Measurements from ENCODE around the gene ITFG1. TPM values are rescaled to one million over a fixed set of nuclear protein-coding genes. Genes with fewer than 3 reads are reported as not detected.

Gene ITFG1
- total RNA-seq, 3 donors from 2014 or later, result 20.1 to 24.1 (median 20.9) TPM

DNA sequence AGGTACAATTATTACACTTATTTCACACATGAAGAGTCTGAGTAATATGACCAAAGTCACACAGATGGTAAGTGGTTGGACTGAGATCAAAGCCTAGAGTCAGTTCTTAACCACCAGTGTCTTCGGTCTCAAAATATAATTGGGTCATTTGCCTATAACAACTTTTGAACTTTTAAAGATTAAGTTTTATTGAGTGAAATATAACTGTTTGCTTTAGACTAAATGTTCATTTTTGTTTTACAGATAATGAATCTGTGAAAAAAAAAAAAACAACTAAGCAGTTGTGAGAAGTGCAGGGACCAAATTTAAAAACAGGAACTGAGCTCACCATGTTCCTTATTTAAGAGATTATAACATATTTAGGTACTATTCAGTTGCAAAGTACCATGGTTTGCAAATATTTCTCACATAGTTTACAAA lies 150.1 kb downstream of the ITFG1 start:
- Mint-ChIP-seq H3K9me3 (no peaks in the 10 kb centered on the region), H3K4me3 (no peak overlapping the region), H3K27me3 (ENCODE audit: low read depth) (no peaks in the 10 kb centered on the region), H3K4me1 (ENCODE audit: low read depth) (no peaks in the 10 kb centered on the region), H3K36me3 (ENCODE audit: insufficient read depth) (peaks cover 25% of the 10 kb centered on the region)
- ATAC-seq (no peak), DNase-seq (no peak)

DNA sequence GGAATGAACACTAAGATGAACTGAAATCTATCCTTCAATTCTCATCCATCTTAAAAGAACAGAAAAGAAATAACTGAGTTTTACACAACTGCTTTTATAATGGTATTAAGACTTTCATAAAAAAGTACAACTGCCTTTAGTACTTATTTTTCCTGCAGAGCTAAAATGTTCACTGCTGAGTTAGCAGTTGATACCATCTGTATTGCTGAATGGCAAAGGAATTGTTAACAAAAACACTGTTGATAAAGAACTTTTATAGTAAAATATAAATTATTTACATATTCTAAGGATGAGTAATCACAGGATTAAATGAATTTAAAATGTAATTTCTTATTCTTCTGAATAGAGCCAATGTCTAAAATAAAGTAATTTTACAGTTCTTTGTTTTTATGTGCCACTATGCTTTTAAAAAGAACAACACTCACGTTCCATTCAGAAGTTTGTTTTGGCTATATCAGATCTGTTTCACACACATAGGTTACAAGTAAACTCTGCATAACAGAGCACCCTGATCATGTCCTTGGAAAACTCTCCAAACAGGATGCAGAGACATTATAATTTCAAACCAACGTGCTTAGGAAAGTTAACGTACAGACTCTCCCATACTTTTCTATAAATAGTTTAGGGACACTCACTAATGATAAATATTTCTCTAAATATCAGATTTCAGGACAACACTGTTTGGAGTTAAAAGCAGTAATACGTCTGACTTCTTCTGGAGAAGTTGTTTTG lies 151.1 kb downstream of the ITFG1 start:
- Mint-ChIP-seq H3K4me1 (ENCODE audit: low read depth) (no peaks in the 10 kb centered on the region), H3K9me3 (no peaks in the 10 kb centered on the region), H3K4me3 (no peak overlapping the region), H3K36me3 (ENCODE audit: insufficient read depth) (peaks cover 35% of the 10 kb centered on the region), H3K27me3 (ENCODE audit: low read depth) (no peaks in the 10 kb centered on the region)
- DNase-seq, result no peak
- ATAC-seq, result no peak

DNA sequence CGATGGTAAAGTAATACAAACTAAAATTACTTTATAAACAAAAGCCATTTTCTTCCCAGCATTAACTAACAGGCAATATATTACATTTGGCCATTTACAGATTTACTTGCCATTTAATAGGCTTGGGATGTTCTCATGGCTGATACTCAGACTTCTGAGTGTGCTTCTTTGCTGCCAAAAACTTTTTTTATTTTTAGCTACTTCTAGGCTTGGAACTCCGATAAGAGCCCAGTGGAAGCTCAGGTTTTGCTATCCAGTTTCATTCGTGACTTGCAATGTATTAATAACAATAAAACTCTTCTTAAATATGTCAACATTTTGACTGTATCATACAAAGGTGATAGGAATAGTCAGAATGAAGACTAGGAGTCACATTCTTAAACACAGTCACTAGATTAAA lies 152.3 kb downstream of the ITFG1 start:
- H3K9me3 Mint-ChIP-seq, result no peaks in the 10 kb centered on the region
- peaks cover 43% of the 10 kb centered on the region for H3K36me3 Mint-ChIP-seq (ENCODE audit: insufficient read depth)

DNA sequence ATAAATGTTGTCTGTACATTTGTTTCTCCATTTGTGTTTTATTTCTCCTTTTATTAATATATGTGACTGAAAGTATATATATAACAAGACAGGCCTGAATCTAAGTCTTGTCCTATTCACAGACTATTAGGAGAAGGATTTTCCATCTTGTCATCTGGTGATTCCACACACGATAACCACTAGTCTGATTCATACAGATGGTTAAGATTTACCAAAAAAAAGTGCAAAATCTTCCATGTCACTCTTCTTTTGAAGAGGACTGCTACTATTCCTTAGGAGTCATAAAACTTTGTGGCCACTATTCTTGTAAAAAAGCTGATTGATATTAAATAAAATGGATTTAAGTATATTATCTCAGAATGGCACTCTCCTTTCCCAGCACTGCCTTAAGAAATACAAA lies 156.3 kb downstream of the ITFG1 start:
- Mint-ChIP-seq H3K36me3 (ENCODE audit: insufficient read depth) (peaks cover 44% of the 10 kb centered on the region), H3K4me1 (ENCODE audit: low read depth) (no peaks in the 10 kb centered on the region), H3K27me3 (ENCODE audit: low read depth) (no peaks in the 10 kb centered on the region), H3K4me3 (no peak overlapping the region), H3K9me3 (no peaks in the 10 kb centered on the region)
- ATAC-seq, result no peak
- DNase-seq, result no peak

More for the DNA sequence above, 152.3 kb downstream of the ITFG1 start:
- Mint-ChIP-seq H3K27me3 (ENCODE audit: low read depth) (no peaks in the 10 kb centered on the region), H3K4me3 (no peak overlapping the region), H3K4me1 (ENCODE audit: low read depth) (no peaks in the 10 kb centered on the region)
- ATAC-seq (no peak), DNase-seq (no peak)

DNA sequence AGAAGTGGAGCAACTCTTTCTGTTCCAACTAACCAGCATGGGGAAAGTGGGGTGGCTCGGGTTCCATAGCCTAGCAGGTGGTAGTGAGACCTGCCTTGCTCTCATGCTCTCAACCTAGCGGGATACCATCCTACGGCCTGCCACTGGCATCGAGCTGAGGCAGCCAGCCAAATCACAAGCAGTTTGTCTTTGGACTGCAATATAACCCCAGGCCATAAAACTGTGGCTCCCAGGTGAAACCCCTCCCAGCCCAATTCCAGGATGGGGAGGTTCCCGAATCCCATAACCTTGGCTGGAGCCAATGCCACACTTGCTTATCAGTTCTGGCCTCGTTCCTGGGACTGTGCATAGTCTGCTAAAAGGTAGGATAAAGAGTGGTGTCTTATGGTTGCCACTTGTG lies 161.3 kb downstream of the ITFG1 start:
- DNase-seq, result no peak
- Mint-ChIP-seq H3K36me3 (ENCODE audit: insufficient read depth) (peaks cover 42% of the 10 kb centered on the region), H3K27me3 (ENCODE audit: low read depth) (no peaks in the 10 kb centered on the region), H3K4me1 (ENCODE audit: low read depth) (no peaks in the 10 kb centered on the region), H3K4me3 (no peak overlapping the region), H3K9me3 (peaks cover 20% of the 10 kb centered on the region)
- no peak for ATAC-seq

DNA sequence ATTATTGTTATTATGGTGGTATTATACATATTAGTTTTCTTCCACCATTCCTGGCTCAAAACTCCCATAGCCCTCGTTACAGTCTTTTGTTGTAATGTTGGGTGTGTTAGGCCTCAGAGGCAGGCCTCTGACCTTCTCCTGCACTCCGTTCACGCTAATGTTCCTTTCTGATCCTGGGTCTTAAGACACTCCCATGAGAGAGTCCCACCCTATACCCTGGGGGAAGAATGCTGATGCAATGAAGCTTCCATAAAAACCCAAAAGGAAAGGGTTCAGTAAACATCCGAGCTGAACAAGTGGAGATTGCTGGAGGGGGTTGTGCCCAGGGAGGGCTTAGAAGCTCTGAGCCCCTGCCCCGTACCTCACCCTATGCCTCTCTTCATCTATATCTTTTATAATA lies 175.9 kb downstream of the ITFG1 start:
- Mint-ChIP-seq H3K9me3 (peaks cover 23% of the 10 kb centered on the region), H3K27me3 (ENCODE audit: low read depth) (no peaks in the 10 kb centered on the region), H3K4me1 (ENCODE audit: low read depth) (no peaks in the 10 kb centered on the region), H3K36me3 (ENCODE audit: insufficient read depth) (peaks cover 37% of the 10 kb centered on the region), H3K4me3 (no peak overlapping the region)
- ATAC-seq (no peak), DNase-seq (no peak)

DNA sequence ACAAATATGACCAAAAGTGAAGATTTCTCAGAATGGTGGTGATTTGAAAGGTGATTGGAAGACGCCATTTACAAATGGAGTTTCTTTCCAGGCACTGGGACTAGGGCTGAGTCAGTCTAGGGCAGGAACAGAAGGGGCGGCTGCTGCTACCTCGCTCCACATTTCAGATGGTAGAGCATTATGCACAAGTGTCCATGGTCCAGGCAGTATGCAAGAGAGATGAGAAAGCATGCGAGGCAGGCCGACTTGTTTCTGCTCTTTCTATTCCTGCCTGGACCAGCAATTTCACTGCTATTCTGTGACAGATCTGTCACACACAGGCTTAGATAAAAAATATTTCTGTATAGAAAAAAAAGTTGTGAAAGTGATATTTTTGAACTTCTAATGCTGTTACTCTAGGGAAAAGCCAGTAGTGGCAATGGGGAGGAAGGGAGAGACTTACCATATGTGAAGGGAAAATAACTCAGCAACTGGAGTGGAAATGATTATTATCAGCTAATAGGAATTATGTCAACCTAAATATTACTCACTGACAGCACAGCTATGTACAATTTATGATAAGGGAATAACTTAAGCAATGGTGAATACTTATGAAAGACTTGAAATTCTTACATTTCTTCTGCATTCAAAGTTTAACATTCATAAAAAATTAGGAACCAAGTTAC lies 182.4 kb downstream of the ITFG1 start:
- peaks cover 8% of the 10 kb centered on the region for H3K9me3 Mint-ChIP-seq
- DNase-seq, result no peak
- no peaks in the 10 kb centered on the region for H3K27me3 Mint-ChIP-seq (ENCODE audit: low read depth)
- peaks cover 18% of the 10 kb centered on the region for H3K36me3 Mint-ChIP-seq (ENCODE audit: insufficient read depth)
- no peak overlapping the region for H3K4me3 Mint-ChIP-seq
- H3K4me1 Mint-ChIP-seq (ENCODE audit: low read depth), result no peaks in the 10 kb centered on the region
- ATAC-seq, result no peak

DNA sequence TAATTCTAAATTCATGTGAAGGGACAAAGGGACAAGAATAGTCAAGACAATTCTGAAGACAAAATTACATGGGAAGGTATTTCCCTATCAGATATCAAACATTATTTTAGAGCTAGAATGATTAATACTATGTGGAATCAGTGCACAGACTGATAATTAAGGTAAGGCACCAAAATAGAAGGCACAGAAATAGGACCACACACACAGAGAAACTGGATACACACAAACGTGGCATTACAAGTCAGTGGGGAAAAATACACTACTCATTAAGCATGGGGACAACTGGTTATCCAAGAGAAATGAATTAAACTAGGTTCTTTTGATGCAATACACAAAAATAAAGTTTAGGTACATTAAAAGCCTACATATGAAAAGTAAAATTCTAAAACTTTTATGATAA lies 184.3 kb downstream of the ITFG1 start:
- Mint-ChIP-seq H3K36me3 (ENCODE audit: insufficient read depth) (peaks cover 20% of the 10 kb centered on the region), H3K4me3 (no peak overlapping the region), H3K27me3 (ENCODE audit: low read depth) (no peaks in the 10 kb centered on the region), H3K9me3 (peaks cover 7% of the 10 kb centered on the region), H3K4me1 (ENCODE audit: low read depth) (no peaks in the 10 kb centered on the region)
- no peak for DNase-seq
- no peak for ATAC-seq

DNA sequence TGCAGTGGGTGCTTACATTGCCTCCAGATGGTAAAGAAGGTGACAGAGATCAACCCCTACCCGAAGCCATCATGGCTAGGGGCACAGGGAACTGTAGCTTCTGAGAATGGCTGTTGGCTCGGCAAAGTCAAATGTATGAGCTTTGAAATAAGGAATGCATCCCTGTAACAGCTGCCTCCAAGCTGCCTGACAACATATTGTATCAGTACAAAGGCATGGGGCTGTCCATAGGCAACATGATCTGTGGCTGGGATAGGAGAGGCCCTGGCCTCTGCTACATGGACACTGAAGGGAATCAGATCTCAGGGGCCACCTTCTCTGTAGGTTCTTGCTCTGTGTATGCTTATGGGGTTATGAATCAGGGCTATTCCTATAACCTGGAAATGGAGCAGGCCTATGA lies 197.9 kb downstream of the ITFG1 start:
- peaks cover 31% of the 10 kb centered on the region for H3K36me3 Mint-ChIP-seq (ENCODE audit: insufficient read depth)
- H3K4me3 Mint-ChIP-seq, result no peak overlapping the region
- H3K27me3 Mint-ChIP-seq (ENCODE audit: low read depth), result no peaks in the 10 kb centered on the region
- DNase-seq (no peak), ATAC-seq (no peak)
- no peaks in the 10 kb centered on the region for H3K4me1 Mint-ChIP-seq (ENCODE audit: low read depth)
- no peaks in the 10 kb centered on the region for H3K9me3 Mint-ChIP-seq

DNA sequence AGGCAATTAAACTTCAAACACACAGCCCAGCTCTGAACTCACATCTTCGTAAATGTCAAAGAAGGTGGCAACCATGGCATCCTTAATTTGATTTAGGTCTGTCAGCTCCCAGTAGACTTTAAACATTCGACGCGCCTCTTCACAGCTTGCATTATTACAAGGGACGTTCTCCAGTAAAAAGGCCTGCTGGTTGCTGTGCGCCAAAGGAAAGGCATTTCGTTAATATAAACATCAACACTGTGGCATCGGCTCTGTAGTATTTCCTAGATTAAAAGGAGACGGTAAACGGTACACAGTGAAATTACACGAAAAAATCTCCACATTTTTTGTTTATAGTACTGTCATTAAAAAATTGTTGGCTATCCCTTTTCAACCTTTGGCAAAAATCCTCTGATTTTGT lies 200.4 kb downstream of the ITFG1 start:
- Mint-ChIP-seq H3K9me3 (no peaks in the 10 kb centered on the region), H3K4me3 (no peak overlapping the region), H3K27me3 (ENCODE audit: low read depth) (no peaks in the 10 kb centered on the region), H3K4me1 (ENCODE audit: low read depth) (no peaks in the 10 kb centered on the region), H3K36me3 (ENCODE audit: insufficient read depth) (peaks cover 40% of the 10 kb centered on the region)
- DNase-seq, result no peak
- ATAC-seq, result no peak

DNA sequence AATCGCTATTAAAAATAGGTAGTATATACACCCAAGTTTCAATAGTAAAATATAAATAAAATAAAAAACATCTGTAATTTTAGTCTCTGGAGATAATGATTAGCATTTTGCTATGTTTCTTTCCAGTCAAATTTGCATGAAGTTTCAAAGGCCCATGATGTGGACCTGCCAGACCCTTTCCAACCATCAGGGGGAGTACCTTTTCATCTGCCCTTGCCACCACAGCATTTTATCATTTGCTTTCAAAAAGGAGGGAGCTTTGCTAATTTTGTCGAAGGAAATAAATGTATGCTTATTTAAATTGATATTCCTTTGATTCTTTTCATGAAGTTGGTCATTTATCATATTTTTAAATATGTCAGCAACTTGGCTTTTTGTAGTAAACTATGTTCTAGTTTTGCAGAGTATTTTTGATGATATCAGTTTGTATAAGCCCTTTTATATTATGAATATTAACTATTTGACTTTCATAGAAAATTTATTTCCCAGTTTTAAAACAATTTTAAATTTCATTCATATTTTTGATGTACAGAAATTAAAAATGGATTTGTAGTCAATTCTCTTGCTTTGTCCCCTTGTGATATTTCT lies 201.9 kb downstream of the ITFG1 start:
- DNase-seq, result no peak
- no peak for ATAC-seq
- Mint-ChIP-seq H3K9me3 (no peaks in the 10 kb centered on the region), H3K36me3 (ENCODE audit: insufficient read depth) (peaks cover 36% of the 10 kb centered on the region), H3K27me3 (ENCODE audit: low read depth) (no peaks in the 10 kb centered on the region), H3K4me3 (no peak overlapping the region), H3K4me1 (ENCODE audit: low read depth) (no peaks in the 10 kb centered on the region)

DNA sequence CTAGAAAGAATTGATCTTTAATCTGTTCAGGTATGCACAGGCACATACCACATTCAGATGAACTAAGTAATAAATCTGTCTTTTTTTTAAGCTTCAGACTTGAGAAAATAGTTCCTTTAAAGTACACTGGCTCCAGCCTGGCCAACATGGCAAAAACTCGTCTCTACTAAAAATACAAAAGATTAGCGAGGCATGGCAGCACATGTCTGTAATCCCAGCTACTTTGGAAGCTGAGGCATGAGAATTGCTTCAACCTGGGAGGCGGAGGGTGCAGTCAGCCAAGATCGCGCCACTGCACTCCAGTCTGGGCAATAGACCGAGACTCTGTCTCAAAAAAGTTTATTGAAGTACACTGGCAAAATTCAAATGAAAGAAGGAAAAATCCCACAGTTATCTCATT lies 206.1 kb downstream of the ITFG1 start:
- Mint-ChIP-seq H3K36me3 (ENCODE audit: insufficient read depth) (peaks cover 28% of the 10 kb centered on the region), H3K9me3 (no peaks in the 10 kb centered on the region), H3K27me3 (ENCODE audit: low read depth) (no peaks in the 10 kb centered on the region), H3K4me3 (no peak overlapping the region), H3K4me1 (ENCODE audit: low read depth) (no peaks in the 10 kb centered on the region)
- no peak for DNase-seq
- ATAC-seq, result no peak

DNA sequence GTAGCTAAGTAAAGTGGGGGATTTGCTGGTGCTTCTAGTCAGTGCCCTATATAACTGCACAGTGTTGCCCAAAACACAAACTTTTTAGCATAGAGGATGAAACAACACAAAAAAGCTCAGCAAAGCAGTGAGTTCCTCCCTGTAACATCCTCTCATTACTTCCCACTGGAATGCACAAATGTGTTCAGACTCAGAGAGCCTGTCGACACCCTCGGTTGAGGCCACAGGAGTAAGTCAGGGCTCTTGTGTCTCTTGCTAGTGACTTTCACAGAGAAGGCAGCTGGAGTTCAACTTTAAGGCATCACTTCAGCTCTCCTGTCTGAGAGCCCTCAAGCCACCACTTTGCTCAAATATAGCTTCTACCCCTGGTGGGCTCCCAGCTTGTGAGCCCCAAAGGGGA lies 209.9 kb downstream of the ITFG1 start:
- ATAC-seq, result no peak
- no peaks in the 10 kb centered on the region for H3K9me3 Mint-ChIP-seq
- peaks cover 13% of the 10 kb centered on the region for H3K36me3 Mint-ChIP-seq (ENCODE audit: insufficient read depth)
- no peaks in the 10 kb centered on the region for H3K27me3 Mint-ChIP-seq (ENCODE audit: low read depth)
- no peak for DNase-seq
- no peak overlapping the region for H3K4me3 Mint-ChIP-seq
- H3K4me1 Mint-ChIP-seq (ENCODE audit: low read depth), result no peaks in the 10 kb centered on the region

DNA sequence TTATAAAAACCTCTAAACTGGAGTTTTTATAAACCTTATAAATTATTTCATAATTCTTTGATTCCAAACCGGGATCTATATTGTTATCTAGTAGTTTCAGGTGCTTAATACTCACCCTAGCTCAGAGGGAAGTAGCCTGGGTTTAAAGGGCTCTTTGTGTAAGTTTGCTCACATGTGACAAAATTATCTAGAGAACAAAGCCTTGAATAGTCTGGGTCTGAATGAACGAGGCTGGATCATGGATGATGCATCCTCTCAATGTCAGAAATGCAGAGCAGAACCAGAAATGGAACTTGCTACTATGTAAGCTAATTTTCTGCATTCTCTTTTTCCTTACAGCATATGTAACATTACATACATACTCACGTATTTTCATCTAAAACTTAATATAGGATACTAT lies 213.2 kb downstream of the ITFG1 start:
- no peak for ATAC-seq
- no peaks in the 10 kb centered on the region for H3K4me1 Mint-ChIP-seq (ENCODE audit: low read depth)

DNA sequence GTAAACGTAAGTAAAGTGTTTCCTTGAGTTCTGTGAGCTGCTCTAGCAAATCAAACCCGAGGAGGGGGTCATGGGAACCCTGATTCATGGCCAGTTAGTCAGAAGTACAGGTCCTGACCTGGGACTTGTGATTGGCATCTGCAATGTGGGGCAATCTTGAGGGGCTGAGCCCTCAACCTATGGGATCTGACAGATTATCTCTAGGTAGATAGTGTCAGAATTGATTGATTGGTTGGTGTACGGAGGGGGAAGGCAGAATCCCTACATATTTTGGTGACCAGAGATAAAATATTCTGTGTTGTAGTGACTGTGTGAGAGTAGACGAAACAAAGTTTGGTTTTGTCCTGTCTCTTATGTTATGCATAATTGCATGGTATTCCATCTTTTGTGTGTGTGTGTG lies 216.7 kb downstream of the ITFG1 start:
- Mint-ChIP-seq H3K36me3 (ENCODE audit: insufficient read depth) (peaks cover 24% of the 10 kb centered on the region), H3K9me3 (no peaks in the 10 kb centered on the region), H3K4me3 (no peak overlapping the region), H3K4me1 (ENCODE audit: low read depth) (no peaks in the 10 kb centered on the region), H3K27me3 (ENCODE audit: low read depth) (no peaks in the 10 kb centered on the region)
- DNase-seq, result no peak
- ATAC-seq, result no peak

More for the DNA sequence above, 213.2 kb downstream of the ITFG1 start:
- Mint-ChIP-seq H3K9me3 (no peaks in the 10 kb centered on the region), H3K27me3 (ENCODE audit: low read depth) (no peaks in the 10 kb centered on the region), H3K4me3 (no peak overlapping the region), H3K36me3 (ENCODE audit: insufficient read depth) (peaks cover 14% of the 10 kb centered on the region)
- DNase-seq, result no peak
